Kidney (tissue), 14 donors: ENCODE data around the gene LSM7. TPM values are rescaled to one million over a fixed set of nuclear protein-coding genes. Genes with fewer than 3 reads are reported as not detected.
A peak's percentile ranks its signal among the peaks of the same experiment; 100 is the strongest.
"Not testable (repeated sequence)": the region's sequence is repeated elsewhere in the genome, so short reads cannot be mapped to it uniquely, and the experiment has no call there.

ENCODE experiments used
- DNase-seq, 5 donors: peaks; one replicate each; pipeline ENCODE4 v3.0.0-alpha.2; 2013 to 2020
- FAIRE-seq: peaks from 2 replicates; lab custom pipeline; 2012; peaks lifted over from hg19 to GRCh38; lab: Jason Lieb, UNC
- H3K27ac ChIP-seq, 2 donors: one replicate each; pipeline ENCODE4 v1.7.0; 2013; ENCODE audit warnings: low read depth in 2 of 2, low read length in 2 of 2, inconsistent platforms in 1 of 2
- H3K27me3 ChIP-seq: one replicate; pipeline ENCODE4 v1.7.1; 2013; ENCODE audit warnings: low read length, inconsistent platforms; ENCODE audit not compliant: control insufficient read depth, insufficient read depth
- H3K36me3 ChIP-seq, 3 donors: one replicate each; pipeline versions ENCODE4 v1.7.0 to v1.7.1; 2013; ENCODE audit warnings: low read length in 3 of 3, control low read depth in 1 of 3, inconsistent platforms in 1 of 3; ENCODE audit not compliant: insufficient read depth in 3 of 3, control insufficient read depth in 2 of 3
- H3K4me1 ChIP-seq, 3 donors: one replicate each; pipeline versions ENCODE4 v1.7.0 to v1.7.1; 2013; ENCODE audit warnings: low read length in 3 of 3, inconsistent platforms in 1 of 3, low read depth in 1 of 3; ENCODE audit not compliant: control insufficient read depth in 2 of 3, insufficient read depth in 2 of 3
- H3K4me3 ChIP-seq, 3 donors: one replicate each; pipeline versions ENCODE4 v1.7.0 to v1.8.1; 2013; ENCODE audit warnings: low read length in 3 of 3, control low read depth in 1 of 3, inconsistent platforms in 1 of 3
- H3K9ac ChIP-seq, 3 donors: one replicate each; pipeline versions ENCODE4 v1.7.0 to v1.7.1; 2013; ENCODE audit warnings: low read length in 3 of 3, control low read depth in 1 of 3, inconsistent platforms in 1 of 3
- H3K9me3 ChIP-seq, 3 donors: one replicate each; pipeline versions ENCODE4 v1.7.0 to v1.7.1; 2013; ENCODE audit warnings: low read length in 3 of 3, control low read depth in 1 of 3, inconsistent platforms in 1 of 3; ENCODE audit not compliant: control insufficient read depth in 2 of 3, insufficient read depth in 1 of 3
- intact Hi-C: fragments of 100-400 bp; cut with DNase I; formaldehyde crosslinking; loops from one replicate; pipeline ENCODE4 v1.11.1; 2022
- polyA plus RNA-seq: library from polyadenylated mRNA; stranded (reverse); fragments of 350-450 nt; fragmentation: Illumina TruSeq; extraction: RNeasy Lipid Tissue Mini Kit (QIAGEN cat#74804); gene quantifications from one replicate; pipeline ENCODE4 v1.2.3, GENCODE V29; 2014; ENCODE audit warnings: low read depth, low replicate concordance; ENCODE audit not compliant: insufficient read depth
- total RNA-seq: library from RNA; stranded (reverse); fragmentation: NEBNext Ultra II Directional; extraction: Animal tissue kit (Norgen Biotek cat#: 25700); gene quantifications from one replicate; pipeline ENCODE4 v1.2.1, GENCODE V29; 2021
- TF ChIP-seq, protein P1 (sequence below): IDR thresholded peaks from 3 replicates; pipeline ENCODE4 v1.5.1; 2012; ENCODE audit warnings: mild to moderate bottlenecking, moderate library complexity, borderline replicate concordance; ENCODE audit not compliant: insufficient read depth; ENCODE audit errors: extremely low read depth
- donor health status: control.
- donor health status: control.
- donor health status: control.
- donor health status: control.
- donor health status: control.
- donor health status: DM: yes; HTN: yes; CAD: no.
- donor health status: Normal renal cell carcinoma (clear cell type).

LSM7 gene
- total and polyA plus RNA-seq, 2 donors from 2014 or later: 54.0 to 160 TPM

DNA sequence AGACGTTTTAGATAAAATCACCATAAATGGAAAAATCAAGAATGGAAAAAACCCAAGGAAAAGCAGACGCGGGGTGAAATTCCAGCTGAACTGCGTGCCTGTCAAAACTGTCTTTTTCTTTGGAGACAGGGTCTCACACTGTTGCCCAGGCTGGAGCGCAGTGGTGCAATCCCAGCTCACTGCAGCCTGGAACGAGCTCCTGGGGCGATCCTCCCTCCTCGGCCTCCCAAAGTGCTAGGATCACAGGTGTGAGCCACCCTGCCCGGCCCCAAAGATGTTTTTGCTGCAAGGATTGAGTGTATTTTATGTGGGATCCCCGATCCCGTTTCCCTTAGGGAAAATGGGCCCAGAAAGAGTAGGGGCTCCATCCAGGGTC, 45.5 kb downstream of the LSM7 start:
- TF ChIP-seq, protein P1, sequence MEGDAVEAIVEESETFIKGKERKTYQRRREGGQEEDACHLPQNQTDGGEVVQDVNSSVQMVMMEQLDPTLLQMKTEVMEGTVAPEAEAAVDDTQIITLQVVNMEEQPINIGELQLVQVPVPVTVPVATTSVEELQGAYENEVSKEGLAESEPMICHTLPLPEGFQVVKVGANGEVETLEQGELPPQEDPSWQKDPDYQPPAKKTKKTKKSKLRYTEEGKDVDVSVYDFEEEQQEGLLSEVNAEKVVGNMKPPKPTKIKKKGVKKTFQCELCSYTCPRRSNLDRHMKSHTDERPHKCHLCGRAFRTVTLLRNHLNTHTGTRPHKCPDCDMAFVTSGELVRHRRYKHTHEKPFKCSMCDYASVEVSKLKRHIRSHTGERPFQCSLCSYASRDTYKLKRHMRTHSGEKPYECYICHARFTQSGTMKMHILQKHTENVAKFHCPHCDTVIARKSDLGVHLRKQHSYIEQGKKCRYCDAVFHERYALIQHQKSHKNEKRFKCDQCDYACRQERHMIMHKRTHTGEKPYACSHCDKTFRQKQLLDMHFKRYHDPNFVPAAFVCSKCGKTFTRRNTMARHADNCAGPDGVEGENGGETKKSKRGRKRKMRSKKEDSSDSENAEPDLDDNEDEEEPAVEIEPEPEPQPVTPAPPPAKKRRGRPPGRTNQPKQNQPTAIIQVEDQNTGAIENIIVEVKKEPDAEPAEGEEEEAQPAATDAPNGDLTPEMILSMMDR: no peak
- DNase-seq: no peak
- FAIRE-seq: no peak
- no peak overlapping the region for H3K4me3 ChIP-seq
- intact Hi-C loops: no loop called here
- H3K36me3 ChIP-seq: no peaks in the 10 kb centered on the region
- H3K27me3 ChIP-seq: no peaks in the 10 kb centered on the region
- no peak overlapping the region for H3K27ac ChIP-seq
- no peak overlapping the region for H3K9ac ChIP-seq
- H3K9me3 ChIP-seq: no peaks in the 10 kb centered on the region
- H3K4me1 ChIP-seq: no peaks in the 10 kb centered on the region

DNA sequence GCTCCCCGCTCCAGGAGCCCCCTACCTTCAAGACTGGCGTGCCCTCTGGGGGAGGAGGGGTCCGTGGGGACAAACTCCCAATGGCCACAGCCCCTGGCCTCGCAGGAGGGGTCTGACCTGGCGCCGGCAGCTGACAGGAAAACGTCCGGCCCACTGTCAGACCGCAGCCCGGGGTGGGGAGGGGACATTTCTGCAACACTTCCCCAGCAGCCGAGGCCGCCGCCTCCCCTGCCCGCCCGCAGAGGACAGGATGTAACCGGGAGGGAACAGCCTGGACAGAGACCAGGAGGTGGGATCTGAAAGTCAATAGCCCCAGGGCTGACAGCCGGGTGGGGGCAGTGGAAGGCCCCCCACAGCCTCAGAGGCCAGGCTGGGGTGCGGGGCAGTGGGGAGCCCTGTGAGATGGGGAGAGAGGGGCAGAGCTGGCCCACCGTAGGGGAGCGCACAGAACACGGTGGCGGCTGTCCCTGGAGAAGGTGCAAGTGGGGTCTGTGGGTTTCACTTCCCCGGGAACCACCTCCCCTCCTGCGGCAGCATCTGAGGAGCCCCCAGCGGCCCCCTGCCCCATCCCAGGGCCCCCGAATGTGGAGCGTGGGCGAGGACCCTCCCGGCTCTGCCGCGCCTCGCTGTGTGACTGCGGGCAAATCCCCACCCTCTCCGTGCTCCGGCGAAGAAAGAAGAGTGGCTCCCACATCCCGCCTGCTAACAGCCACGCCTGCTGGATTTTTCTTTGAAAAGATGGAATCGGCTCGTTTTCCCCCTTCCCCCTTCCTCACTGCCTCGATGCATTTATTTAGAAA, 46.1 kb downstream of the LSM7 start, which contains the start of gene PEAK3:
PEAK3 (minus strand) TSS at position 114 of the 800 bp plus-strand sequence. CDS start 1,244 bp downstream, outside the sequence.
- TF ChIP-seq, protein P1: no peak
- Histone ChIP-seq H3K9ac (peak within 1 kb of the TSS in 1 of 3 donors; percentile 12), H3K9me3 (no peaks in the 10 kb centered on the region), H3K27ac (peak within 1 kb of the TSS in 1 of 2 donors; percentile 36), H3K36me3 (no peaks in the 10 kb centered on the region), H3K4me1 (no peaks in the 10 kb centered on the region), H3K27me3 (no peaks in the 10 kb centered on the region), H3K4me3 (peak within 1 kb of the TSS in 2 of 3 donors; percentile 25 to 29)
- no peak for FAIRE-seq
- intact Hi-C loops: no loop called here
- DNase-seq: peak in 4 of 5 donors; percentile 57 to 95 (median 76)

DNA sequence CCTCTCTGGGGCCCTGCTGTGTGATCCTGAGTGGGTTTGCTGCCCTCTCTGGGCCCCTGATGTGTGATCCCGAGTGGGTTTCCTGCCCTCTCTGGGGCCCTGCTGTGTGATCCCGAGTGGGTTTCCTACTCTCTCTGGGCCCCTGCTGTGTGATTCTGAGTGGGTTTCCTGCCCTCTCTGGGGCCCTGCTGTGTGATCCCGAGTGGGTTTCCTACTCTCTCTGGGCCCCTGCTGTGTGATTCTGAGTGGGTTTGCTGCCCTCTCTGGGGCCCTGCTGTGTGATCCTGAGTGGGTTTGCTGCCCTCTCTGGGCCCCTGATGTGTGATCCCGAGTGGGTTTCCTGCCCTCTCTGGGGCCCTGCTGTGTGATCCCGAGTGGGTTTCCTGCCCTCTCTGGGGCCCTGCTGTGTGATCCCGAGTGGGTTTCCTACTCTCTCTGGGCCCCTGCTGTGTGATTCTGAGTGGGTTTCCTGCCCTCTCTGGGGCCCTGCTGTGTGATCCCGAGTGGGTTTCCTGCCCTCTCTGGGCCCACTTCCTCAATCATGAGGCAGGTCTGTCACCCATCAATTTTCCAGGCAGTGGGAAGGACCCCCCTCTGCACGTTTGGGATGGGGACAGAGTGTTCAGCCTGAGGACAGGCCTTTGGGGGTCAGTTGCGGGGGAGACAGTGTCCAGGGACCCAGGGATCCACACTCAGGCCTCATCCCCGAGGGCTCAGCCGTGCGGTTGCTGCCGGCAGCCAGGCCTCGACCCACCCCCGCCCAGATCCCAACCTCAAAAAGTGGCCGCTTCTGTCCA, 46.9 kb downstream of the LSM7 start:
- intact Hi-C loops, H3K27me3 ChIP-seq, DNase-seq, H3K4me1 ChIP-seq, H3K36me3 ChIP-seq, FAIRE-seq, H3K27ac ChIP-seq, H3K9me3 ChIP-seq: not testable (repeated sequence)
- Histone ChIP-seq H3K4me3 (peak overlapping the region in 2 of 3 donors; percentile 25 to 29), H3K9ac (peak overlapping the region in 1 of 3 donors; percentile 12)
